Measurements from ENCODE around the gene LHX4. TPM values are rescaled to one million over a fixed set of nuclear protein-coding genes. Genes with fewer than 3 reads are reported as not detected.

LHX4 gene
- total and polyA plus RNA-seq, 10 of the 15 experiments (the other 5 are each of a cell fraction or from before 2014, with no cell fraction given): 0.05 to 0.80 (median 0.32) TPM; not detected in 6

- Histone ChIP-seq H3K27ac (ENCODE audit: control insufficient read depth, insufficient read depth) (no peak overlapping the region), H3K4me3 (no peak overlapping the region), H3K27me3 (replicated peaks in 1 of 2; ENCODE audit: control insufficient read depth in 2 of 2, insufficient read depth in 2 of 2, low read length in 1 of 2) (no peaks in the 10 kb centered on the region), H3K79me2 (ENCODE audit: control insufficient read depth, insufficient read depth, low read length) (no peaks in the 10 kb centered on the region), H3K4me1 (ENCODE audit: control insufficient read depth, insufficient read depth, low read length) (no peaks in the 10 kb centered on the region), H2AFZ (ENCODE audit: control insufficient read depth, low read depth, low read length) (no peak overlapping the region), H4K20me1 (ENCODE audit: control insufficient read depth, insufficient read depth) (no peaks in the 10 kb centered on the region), H3K4me2 (ENCODE audit: control insufficient read depth, insufficient read depth) (no peak overlapping the region), H3K9me3 (replicated peaks; ENCODE audit: control insufficient read depth, insufficient read depth, low read length) (no peaks in the 10 kb centered on the region), H3K9ac (ENCODE audit: control insufficient read depth, insufficient read depth, low read length) (no peak overlapping the region), H3K36me3 (ENCODE audit: control insufficient read depth in 2 of 2, insufficient read depth in 2 of 2, low read length in 1 of 2) (peaks cover 2 to 8% of the 10 kb centered on the region in 2 experiments; a peak in 2 of 4 replicates)
- ChIA-PET CTCF (interaction anchor here (1.0 to 1.1 kb wide), 2 partner anchors 208 to 212 kb away, joined by 3 to 5 read pairs; no protein-coding TSS in a partner anchor), SMC1A (ENCODE audit: uncharacterized antibody, unreplicated experiment) (no interaction called here), RAD21 (ENCODE audit: unreplicated experiment) (no interaction called here), POLR2A (no interaction called here)
- WGBS (ENCODE audit: insufficient coverage, insufficient replicate concordance, low lambda C conversion rate, missing lambda C conversion rate): 77% methylated on average over 12 of the region's 14 CpGs
- FAIRE-seq (no peak), ATAC-seq (peak; percentile 69), DNase-seq (ENCODE audit: low read depth, low spot score) (no peak)
- in situ Hi-C loops (cut with MboI) (no loop called here), intact Hi-C loops (cut with micrococcal nuclease; ENCODE audit: unreplicated experiment) (no loop called here)
- BruUV-seq (replicated peaks): no TSS peak
- TF ChIP-seq RCOR1 (conservative IDR thresholded peaks at IDR 0.05; ENCODE audit: low read depth, low read length): no peak
- no peak for TF ChIP-seq RFX5 (IDR thresholded peaks at IDR 0.05; ENCODE audit: low read depth, low read length)
- peak in 2 of 3 experiments; percentile 21 to 25; a peak in 2 of 6 replicates for TF ChIP-seq CTCF (IDR thresholded peaks at IDR 0.05 in 2 of 3, conservative IDR thresholded peaks at IDR 0.05 in 1 of 3; ENCODE audit: control insufficient read depth in 2 of 3, extremely low read depth in 1 of 3, insufficient read depth in 1 of 3, low read depth in 3 of 3, low read length in 3 of 3)
- no peak for TF ChIP-seq BHLHE40 (IDR thresholded peaks at IDR 0.05; ENCODE audit: borderline replicate concordance in 1 of 2, low read depth in 2 of 2, low read length in 1 of 2)
- no peak for TF ChIP-seq CREB1 (IDR thresholded peaks at IDR 0.05; ENCODE audit: low read depth)
These were observed 39.8 kb downstream of the LHX4 start for GRCh38 chr1:180269645-180270529.
